Endothelial cell (in vitro differentiated cells): ENCODE data around the gene TCF20. TPM values are rescaled to one million over a fixed set of nuclear protein-coding genes. Genes with fewer than 3 reads are reported as not detected.
A peak's percentile ranks its signal among the peaks of the same experiment; 100 is the strongest.

Experiments
- DNase-seq: peaks from one replicate; pipeline ENCODE4 v3.0.0; 2021; ENCODE audit warnings: low spot score
- H3K27ac Mint-ChIP-seq: one replicate; pipeline ENCODE4 v1.8.0; 2021; ENCODE audit warnings: mixed read lengths, inconsistent platforms; ENCODE audit not compliant: unreplicated experiment
- H3K27me3 Mint-ChIP-seq: one replicate; pipeline ENCODE4 v1.8.0; 2021; ENCODE audit warnings: mild to moderate bottlenecking, moderate library complexity, mixed read lengths, inconsistent platforms; ENCODE audit not compliant: unreplicated experiment
- H3K36me3 Mint-ChIP-seq: one replicate; pipeline ENCODE4 v1.8.0; 2021; ENCODE audit warnings: mild to moderate bottlenecking, low read depth, mixed read lengths, inconsistent platforms; ENCODE audit not compliant: unreplicated experiment
- H3K4me1 Mint-ChIP-seq: one replicate; pipeline ENCODE4 v1.8.0; 2021; ENCODE audit warnings: mild to moderate bottlenecking, mixed read lengths, inconsistent platforms; ENCODE audit not compliant: unreplicated experiment
- H3K4me3 Mint-ChIP-seq: one replicate; pipeline ENCODE4 v1.8.0; 2021; ENCODE audit warnings: mild to moderate bottlenecking, mixed read lengths, inconsistent platforms; ENCODE audit not compliant: unreplicated experiment
- H3K9me3 Mint-ChIP-seq: one replicate; pipeline ENCODE4 v1.8.0; 2021; ENCODE audit warnings: mixed read lengths, inconsistent platforms; ENCODE audit not compliant: unreplicated experiment
- CTCF ChIP-seq: fragments of 200-600 bp; sonication (generic); IDR thresholded peaks from one replicate; pipeline ENCODE4 v1.5.0; 2021; ENCODE audit warnings: antibody characterized with exemption; ENCODE audit not compliant: unreplicated experiment
- long read RNA-seq: library from polyadenylated mRNA; unstranded; transcript quantifications from one replicate; pipeline ENCODE4 v2.0.0, GENCODE V29; 2020; ENCODE audit not compliant: unreplicated experiment
- total RNA-seq: library from RNA; stranded (reverse); fragmentation: NEBNext Ultra II Directional; extraction: Animal tissue kit (Norgen Biotek cat#: 25700); gene quantifications from one replicate; pipeline ENCODE4 v1.2.1, GENCODE V29; 2021; ENCODE audit not compliant: unreplicated experiment

TCF20 gene
- 63.6 TPM for total RNA-seq
- long read RNA-seq, partial matches to known transcripts = 0 of 2 reads
- long read RNA-seq, other reads (novel, unspliced or antisense) = 2 of 2 reads

- no peaks in the 10 kb centered on the region for H3K9me3 Mint-ChIP-seq
- peak; percentile 75 for DNase-seq
- H3K36me3 Mint-ChIP-seq = peaks cover 5% of the 10 kb centered on the region
- peak within 1 kb of the TSS; percentile 67 for H3K27ac Mint-ChIP-seq
- peaks cover 22% of the 10 kb centered on the region for H3K4me1 Mint-ChIP-seq
- peaks cover 11% of the 10 kb centered on the region for H3K27me3 Mint-ChIP-seq
- TF ChIP-seq CTCF = no peak
- peak within 1 kb of the TSS; percentile 97 for H3K4me3 Mint-ChIP-seq
Measured at GRCh38 chr22:42270510-42271190, at the start of gene TCF20. TSS of gene TCF20 (minus strand) at chr22:42270653. CDS start at chr22:42215305, 55,348 bp downstream.

GRCh38 chr22:42319386-42319785 is 48.9 kb upstream of the TCF20 start:
- Mint-ChIP-seq H3K9me3 (no peaks in the 10 kb centered on the region), H3K4me1 (peaks cover 20% of the 10 kb centered on the region), H3K36me3 (no peaks in the 10 kb centered on the region), H3K4me3 (no peak overlapping the region), H3K27me3 (peaks cover 6% of the 10 kb centered on the region), H3K27ac (no peak overlapping the region)
- TF ChIP-seq CTCF = no peak
- DNase-seq = no peak

GRCh38 chr22:42318967-42319366 is 48.5 kb upstream of the TCF20 start:
- TF ChIP-seq CTCF = no peak
- no peaks in the 10 kb centered on the region for H3K36me3 Mint-ChIP-seq
- no peaks in the 10 kb centered on the region for H3K9me3 Mint-ChIP-seq
- H3K27me3 Mint-ChIP-seq = peaks cover 6% of the 10 kb centered on the region
- H3K4me1 Mint-ChIP-seq = peaks cover 23% of the 10 kb centered on the region
- no peak overlapping the region for H3K27ac Mint-ChIP-seq
- no peak for DNase-seq
- H3K4me3 Mint-ChIP-seq = no peak overlapping the region

GRCh38 chr22:42317691-42318547 is 47.5 kb upstream of the TCF20 start:
- TF ChIP-seq CTCF = no peak
- H3K27me3 Mint-ChIP-seq = peaks cover 8% of the 10 kb centered on the region
- peaks cover 28% of the 10 kb centered on the region for H3K4me1 Mint-ChIP-seq
- H3K36me3 Mint-ChIP-seq = no peaks in the 10 kb centered on the region
- DNase-seq = no peak
- H3K9me3 Mint-ChIP-seq = no peaks in the 10 kb centered on the region
- no peak overlapping the region for H3K4me3 Mint-ChIP-seq
- no peak overlapping the region for H3K27ac Mint-ChIP-seq
